Fibroblast of mammary gland (primary cell): ENCODE results near the gene VOPP1.

ENCODE experiments used
- DNase-seq: peaks from one replicate; pipeline ENCODE4 v3.0.0-alpha.2; 2010; ENCODE audit warnings: low read depth
- H3K4me3 ChIP-seq: 2 replicates; pipeline ENCODE4 v1.5.1; 2011; ENCODE audit warnings: low read depth, mild to moderate bottlenecking, low read length, moderate library complexity; ENCODE audit not compliant: control insufficient read depth
- CTCF ChIP-seq: conservative IDR thresholded peaks from 2 replicates; pipeline ENCODE4 v1.5.1; 2011; ENCODE audit warnings: low read depth, low read length, inconsistent platforms; ENCODE audit not compliant: control insufficient read depth, insufficient read depth

VOPP1 gene

GRCh38 chr7:55533050-55533728 is 39.1 kb downstream of the VOPP1 start:
- no peak for TF ChIP-seq CTCF
- H3K4me3 ChIP-seq: no peak overlapping the region
- peak; percentile 70 for DNase-seq

- no peak for DNase-seq
- TF ChIP-seq CTCF: no peak
- no peak overlapping the region for H3K4me3 ChIP-seq
Measured at GRCh38 chr7:55532150-55532917, 40.0 kb downstream of the VOPP1 start.

GRCh38 chr7:55531536-55531935 is 40.8 kb downstream of the VOPP1 start:
- DNase-seq: no peak
- H3K4me3 ChIP-seq: no peak overlapping the region
- no peak for TF ChIP-seq CTCF

GRCh38 chr7:55527307-55527706 is 45.0 kb downstream of the VOPP1 start:
- H3K4me3 ChIP-seq: no peak overlapping the region
- no peak for TF ChIP-seq CTCF
- no peak for DNase-seq

- no peak for DNase-seq
- TF ChIP-seq CTCF: no peak
- no peak overlapping the region for H3K4me3 ChIP-seq
Measured at GRCh38 chr7:55526770-55527169, 45.5 kb downstream of the VOPP1 start.

GRCh38 chr7:55526329-55526728 is 46.0 kb downstream of the VOPP1 start:
- no peak overlapping the region for H3K4me3 ChIP-seq
- no peak for TF ChIP-seq CTCF
- no peak for DNase-seq
